GM18909 (cell line): ENCODE results near the gene HACE1.
A peak's percentile ranks its signal among the peaks of the same experiment; 100 is the strongest.
"Not testable (repeated sequence)": the region's sequence is repeated elsewhere in the genome, so short reads cannot be mapped to it uniquely, and the experiment has no call there.

ENCODE experiments used
- ATAC-seq: cut with Tn5 transposase; IDR thresholded peaks from one replicate; pipeline ENCODE4 v1.9.1; 2021; ENCODE audit warnings: mild to moderate bottlenecking; ENCODE audit not compliant: unreplicated experiment, poor library complexity

The HACE1 gene

GRCh38 chr6:104836479-104837020, 23.2 kb downstream of the HACE1 start:
- not testable (repeated sequence) for ATAC-seq

- ATAC-seq = no peak
These were observed 23.9 kb downstream of the HACE1 start for GRCh38 chr6:104835782-104836181.

GRCh38 chr6:104829183-104829958, 30.3 kb downstream of the HACE1 start:
- no peak for ATAC-seq

- no peak for ATAC-seq
These were observed 31.2 kb downstream of the HACE1 start for GRCh38 chr6:104828478-104828877.

- ATAC-seq = not testable (repeated sequence)
These were observed 38.9 kb downstream of the HACE1 start for GRCh38 chr6:104820820-104821219.

GRCh38 chr6:104816125-104816524, 43.6 kb downstream of the HACE1 start:
- ATAC-seq = no peak

- ATAC-seq = no peak
These were observed 45.0 kb downstream of the HACE1 start for GRCh38 chr6:104814743-104815142.

GRCh38 chr6:104813552-104813951, 46.2 kb downstream of the HACE1 start:
- ATAC-seq = no peak

GRCh38 chr6:104809116-104809515, 50.6 kb downstream of the HACE1 start:
- ATAC-seq = no peak

- not testable (repeated sequence) for ATAC-seq
These were observed 54.4 kb downstream of the HACE1 start for GRCh38 chr6:104805335-104805734.

- ATAC-seq = no peak
These were observed 60.5 kb downstream of the HACE1 start for GRCh38 chr6:104799134-104799657.

GRCh38 chr6:104796031-104796785, 63.5 kb downstream of the HACE1 start:
- ATAC-seq = no peak

GRCh38 chr6:104795363-104795762, 64.4 kb downstream of the HACE1 start:
- no peak for ATAC-seq

- peak; percentile 91 for ATAC-seq
These were observed 69.9 kb downstream of the HACE1 start for GRCh38 chr6:104789770-104790190.

GRCh38 chr6:104788400-104788799, 71.3 kb downstream of the HACE1 start:
- no peak for ATAC-seq

- ATAC-seq = no peak
These were observed 72.4 kb downstream of the HACE1 start for GRCh38 chr6:104787305-104787704.

GRCh38 chr6:104784884-104785283, 74.8 kb downstream of the HACE1 start:
- no peak for ATAC-seq

GRCh38 chr6:104771258-104771832, 88.4 kb downstream of the HACE1 start:
- peak; percentile 85 for ATAC-seq

GRCh38 chr6:104768906-104769305, 90.8 kb downstream of the HACE1 start:
- ATAC-seq = no peak

GRCh38 chr6:104766595-104766994, 93.1 kb downstream of the HACE1 start:
- no peak for ATAC-seq
